Upper lobe of left lung (tissue), 6 donors: ENCODE measurements around the gene ANKDD1B. TPM values are rescaled to one million over a fixed set of nuclear protein-coding genes. Genes with fewer than 3 reads are reported as not detected.
"Not testable (repeated sequence)": the region's sequence is repeated elsewhere in the genome, so short reads cannot be mapped to it uniquely, and the experiment has no call there.

Experiments
- ATAC-seq, 2 donors: fragments of 200-7000 bp; cut with Tn5 transposase; one replicate each; pipeline ENCODE4 v1.9.1; 2022; ENCODE audit warnings: mild to moderate bottlenecking in 2 of 2, moderate library complexity in 2 of 2; ENCODE audit not compliant: low FRiP score in 2 of 2
- DNase-seq, 2 donors: peaks; one replicate each; pipeline ENCODE4 v3.0.0-alpha.2; 2019 to 2020
- H3K27ac ChIP-seq, 4 donors: fragments of 200-600 bp; sonication (generic); one replicate each; pipeline ENCODE4 v1.5.1; 2016 to 2019
- H3K27me3 ChIP-seq, 4 donors: fragments of 200-600 bp; sonication (generic); one replicate each; pipeline ENCODE4 v1.5.1; 2017 to 2019
- H3K36me3 ChIP-seq, 4 donors: fragments of 200-600 bp; sonication (generic); one replicate each; pipeline ENCODE4 v1.5.1; 2016 to 2019
- H3K4me1 ChIP-seq, 4 donors: fragments of 200-600 bp; sonication (generic); one replicate each; pipeline ENCODE4 v1.5.1; 2018 to 2019
- H3K4me3 ChIP-seq, 4 donors: fragments of 200-600 bp; sonication (generic); one replicate each; pipeline ENCODE4 v1.5.1; 2017 to 2019; ENCODE audit warnings: mild to moderate bottlenecking in 2 of 4, moderate library complexity in 1 of 4
- H3K9me3 ChIP-seq, 4 donors: fragments of 200-600 bp; sonication (generic); one replicate each; pipeline ENCODE4 v1.5.1; 2018 to 2019
- EP300 ChIP-seq, 4 donors: sonication (generic); formaldehyde crosslinking; IDR thresholded peaks; one replicate each; pipeline ENCODE4 v1.5.1; 2017; ENCODE audit warnings: antibody characterized with exemption in 4 of 4, control low read depth in 2 of 4
- POLR2A ChIP-seq, 4 donors: fragments of 450-650 bp; IDR thresholded peaks; one replicate each; pipeline ENCODE4 v1.5.1; 2016 to 2017; ENCODE audit warnings: antibody characterized with exemption in 4 of 4, mild to moderate bottlenecking in 2 of 4
- POLR2AphosphoS5 ChIP-seq, 2 donors: sonication (generic); formaldehyde crosslinking; IDR thresholded peaks; one replicate each; pipeline ENCODE4 v1.5.1; 2017; ENCODE audit warnings: antibody characterized with exemption in 2 of 2
- WGBS, 2 donors: methylation state at CpG; one replicate each; pipeline ENCODE4 v1.1.5; 2017 to 2018; 5-methylcytosine and 5-hydroxymethylcytosine counted together
- total RNA-seq, 6 donors: library from RNA; depleted of rRNA in 4 of 6; stranded (reverse); fragments of >200 nt in 4 of 6; gene quantifications; one replicate each; pipeline versions ENCODE4 v1.1.0 to v1.2.1, GENCODE V29; 2016 to 2021
- TF ChIP-seq, protein P1 (sequence below), 6 experiments: fragments of 450-650 bp in 4 of 6; fragments of 200-600 bp in 2 of 6; sonication (generic) in 2 of 6; IDR thresholded peaks; one replicate each; pipeline ENCODE4 v1.5.1; 2016 to 2019; ENCODE audit warnings: antibody characterized with exemption in 6 of 6
- donor health status: DM: no; HTN: no; CAD: no; lungs with moderate emphysema.
- donor health status: DM: no; HTN: yes; CAD: no; lungs with severe emphysema.

The ANKDD1B gene
- total RNA-seq, 6 donors from 2014 or later: 0.67 to 7.3 (median 4.4) TPM

DNA sequence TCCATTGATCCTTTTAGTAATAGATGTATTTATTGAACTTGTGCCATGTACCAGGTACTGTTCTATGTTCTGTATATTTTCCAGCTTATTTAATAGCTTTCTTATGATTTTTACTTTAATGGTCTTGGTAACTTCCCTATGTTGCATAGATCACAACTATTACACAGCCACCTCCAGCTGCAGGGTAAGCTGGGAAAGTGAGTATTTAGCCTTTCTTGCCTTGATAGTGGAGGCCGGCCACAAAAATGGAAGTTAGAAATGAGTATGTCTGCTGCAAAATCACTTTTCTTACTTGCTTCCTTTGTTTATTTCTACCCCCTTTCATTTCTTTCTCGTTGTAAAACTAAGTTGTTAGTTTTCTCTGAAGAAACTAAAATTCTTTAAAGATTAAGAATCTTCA is 43.1 kb upstream of the ANKDD1B start:
- H3K27me3 ChIP-seq: no peaks in the 10 kb centered on the region
- no peak overlapping the region for H3K4me3 ChIP-seq
- no peak overlapping the region for H3K27ac ChIP-seq
- WGBS, 2 donors: 71 to 76% methylated on average over 2 of the region's 2 CpGs
- peaks cover 23 to 31% (median 25%) of the 10 kb centered on the region in 4 donors for H3K4me1 ChIP-seq
- H3K9me3 ChIP-seq: peaks cover 0 to 5% (median 2%) of the 10 kb centered on the region in 4 donors
- DNase-seq (no peak), ATAC-seq (no peak)
- H3K36me3 ChIP-seq: peaks cover 0 to 8% (median 0%) of the 10 kb centered on the region in 4 donors
- TF ChIP-seq POLR2AphosphoS5 (IDR thresholded peaks at IDR 0.05): no peak
- TF ChIP-seq POLR2A (IDR thresholded peaks at IDR 0.05): no peak
- TF ChIP-seq, protein P1, sequence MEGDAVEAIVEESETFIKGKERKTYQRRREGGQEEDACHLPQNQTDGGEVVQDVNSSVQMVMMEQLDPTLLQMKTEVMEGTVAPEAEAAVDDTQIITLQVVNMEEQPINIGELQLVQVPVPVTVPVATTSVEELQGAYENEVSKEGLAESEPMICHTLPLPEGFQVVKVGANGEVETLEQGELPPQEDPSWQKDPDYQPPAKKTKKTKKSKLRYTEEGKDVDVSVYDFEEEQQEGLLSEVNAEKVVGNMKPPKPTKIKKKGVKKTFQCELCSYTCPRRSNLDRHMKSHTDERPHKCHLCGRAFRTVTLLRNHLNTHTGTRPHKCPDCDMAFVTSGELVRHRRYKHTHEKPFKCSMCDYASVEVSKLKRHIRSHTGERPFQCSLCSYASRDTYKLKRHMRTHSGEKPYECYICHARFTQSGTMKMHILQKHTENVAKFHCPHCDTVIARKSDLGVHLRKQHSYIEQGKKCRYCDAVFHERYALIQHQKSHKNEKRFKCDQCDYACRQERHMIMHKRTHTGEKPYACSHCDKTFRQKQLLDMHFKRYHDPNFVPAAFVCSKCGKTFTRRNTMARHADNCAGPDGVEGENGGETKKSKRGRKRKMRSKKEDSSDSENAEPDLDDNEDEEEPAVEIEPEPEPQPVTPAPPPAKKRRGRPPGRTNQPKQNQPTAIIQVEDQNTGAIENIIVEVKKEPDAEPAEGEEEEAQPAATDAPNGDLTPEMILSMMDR (IDR thresholded peaks at IDR 0.05): no peak
- no peak for TF ChIP-seq EP300 (IDR thresholded peaks at IDR 0.05)

DNA sequence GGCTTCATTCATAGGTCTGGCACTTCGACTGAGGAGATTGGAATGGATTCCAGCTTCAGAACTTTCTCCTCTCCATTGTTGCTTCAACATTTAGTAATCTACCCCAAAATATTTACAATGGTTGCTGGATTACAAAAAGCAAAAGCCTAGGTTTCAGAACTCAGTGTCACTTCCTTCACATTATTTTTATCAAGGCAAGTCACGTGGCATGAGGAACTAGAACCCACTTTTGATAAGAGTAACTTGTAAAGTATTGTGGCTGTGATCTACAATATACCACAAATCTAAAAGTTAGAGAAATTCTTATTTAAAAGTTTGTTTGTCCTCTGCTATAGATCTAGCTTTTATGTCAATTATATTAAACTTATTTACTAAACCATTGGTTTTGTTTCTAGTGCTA is 39.7 kb upstream of the ANKDD1B start:
- ATAC-seq: no peak
- H3K9me3 ChIP-seq: no peaks in the 10 kb centered on the region
- 59 to 71% methylated on average over 2 of the region's 2 CpGs for WGBS, 2 donors
- no peak overlapping the region for H3K27ac ChIP-seq
- DNase-seq: no peak
- H3K36me3 ChIP-seq: peaks cover 0 to 17% (median 0%) of the 10 kb centered on the region in 4 donors
- H3K27me3 ChIP-seq: no peaks in the 10 kb centered on the region
- peaks cover 16 to 31% (median 24%) of the 10 kb centered on the region in 4 donors for H3K4me1 ChIP-seq
- H3K4me3 ChIP-seq: no peak overlapping the region
- no peak for TF ChIP-seq POLR2AphosphoS5 (IDR thresholded peaks at IDR 0.05)
- no peak for TF ChIP-seq EP300 (IDR thresholded peaks at IDR 0.05)
- no peak for TF ChIP-seq POLR2A (IDR thresholded peaks at IDR 0.05)
- TF ChIP-seq, protein P1 (IDR thresholded peaks at IDR 0.05): no peak

DNA sequence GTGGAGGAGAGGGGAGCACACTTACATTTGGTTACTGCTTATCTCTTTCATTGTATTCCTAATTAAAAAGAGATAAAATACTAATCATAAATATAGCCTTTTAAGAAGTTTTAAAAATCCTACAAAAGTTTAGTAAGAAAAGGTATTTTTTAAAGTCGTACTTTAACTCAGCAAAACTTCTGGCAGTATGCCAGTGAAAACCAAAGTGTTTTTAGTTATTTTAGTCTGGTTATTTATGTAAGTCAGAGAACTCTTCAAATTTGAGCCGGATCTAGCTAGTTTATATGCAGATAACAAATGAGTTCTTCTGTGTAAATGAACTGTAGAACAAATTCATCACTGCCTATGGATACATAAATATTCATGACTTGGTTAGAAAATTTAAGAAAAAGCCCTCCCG is 36.5 kb upstream of the ANKDD1B start:
- 49 to 51% methylated on average over 3 of the region's 3 CpGs for WGBS, 2 donors
- Histone ChIP-seq H3K4me1 (peaks cover 0 to 17% (median 6%) of the 10 kb centered on the region in 4 donors), H3K27ac (no peak overlapping the region), H3K4me3 (no peak overlapping the region), H3K9me3 (no peaks in the 10 kb centered on the region), H3K27me3 (no peaks in the 10 kb centered on the region), H3K36me3 (peaks cover 0 to 26% (median 0%) of the 10 kb centered on the region in 4 donors)
- no peak for DNase-seq
- ATAC-seq: no peak
- TF ChIP-seq POLR2AphosphoS5 (IDR thresholded peaks at IDR 0.05) (no peak), EP300 (IDR thresholded peaks at IDR 0.05) (no peak), POLR2A (IDR thresholded peaks at IDR 0.05) (no peak)
- TF ChIP-seq, protein P1 (IDR thresholded peaks at IDR 0.05): no peak

GRCh38 chr5:75578280-75578679 is 33.0 kb upstream of the ANKDD1B start:
- not testable (repeated sequence) for H3K9me3 ChIP-seq, H3K27ac ChIP-seq, DNase-seq, H3K27me3 ChIP-seq, H3K4me3 ChIP-seq, ATAC-seq
- 92 to 96% methylated on average over 8 of the region's 8 CpGs for WGBS, 2 donors
- H3K4me1 ChIP-seq: peaks cover 0 to 12% (median 3%) of the 10 kb centered on the region in 4 donors
- H3K36me3 ChIP-seq: peaks cover 0 to 45% (median 5%) of the 10 kb centered on the region in 4 donors

- H3K4me3 ChIP-seq: no peak overlapping the region
- H3K36me3 ChIP-seq: peaks cover 0 to 66% (median 5%) of the 10 kb centered on the region in 4 donors
- no peak overlapping the region for H3K27ac ChIP-seq
- TF ChIP-seq POLR2A (IDR thresholded peaks at IDR 0.05): no peak
- TF ChIP-seq, protein P1 (IDR thresholded peaks at IDR 0.05): peak in 1 of 6 experiments; percentile 19
- ATAC-seq: no peak
- H3K4me1 ChIP-seq: no peaks in the 10 kb centered on the region
- 86 to 89% methylated on average over 2 of the region's 2 CpGs for WGBS, 2 donors
- DNase-seq: no peak
- no peaks in the 10 kb centered on the region for H3K9me3 ChIP-seq
- no peaks in the 10 kb centered on the region for H3K27me3 ChIP-seq
Measured at GRCh38 chr5:75584641-75585040, 26.6 kb upstream of the ANKDD1B start.
